Measurements from ENCODE around the gene FOXD3.

The FOXD3 gene

GRCh38 chr1:63362578-63362977, 40.2 kb downstream of the FOXD3 start:
- FAIRE-seq: no peak

- FAIRE-seq: no peak
Observed at GRCh38 chr1:63363014-63363413, 40.6 kb downstream of the FOXD3 start.

DNA sequence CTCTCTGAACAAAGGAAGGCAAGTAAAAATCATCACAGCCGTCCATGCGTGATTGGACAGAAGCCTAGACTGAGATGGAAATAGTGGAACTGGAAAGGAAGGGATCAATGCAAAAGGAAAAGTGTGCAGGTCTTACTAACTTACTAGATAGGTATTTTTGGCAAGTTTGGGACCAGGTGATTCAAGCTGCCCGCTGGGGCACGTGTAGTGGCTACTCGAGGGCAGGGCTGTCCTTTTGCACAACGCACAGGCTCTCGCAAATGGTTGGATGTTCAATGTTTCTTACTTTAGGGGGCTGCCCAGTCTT, 44.5 kb downstream of the FOXD3 start:
- FAIRE-seq: no peak

DNA sequence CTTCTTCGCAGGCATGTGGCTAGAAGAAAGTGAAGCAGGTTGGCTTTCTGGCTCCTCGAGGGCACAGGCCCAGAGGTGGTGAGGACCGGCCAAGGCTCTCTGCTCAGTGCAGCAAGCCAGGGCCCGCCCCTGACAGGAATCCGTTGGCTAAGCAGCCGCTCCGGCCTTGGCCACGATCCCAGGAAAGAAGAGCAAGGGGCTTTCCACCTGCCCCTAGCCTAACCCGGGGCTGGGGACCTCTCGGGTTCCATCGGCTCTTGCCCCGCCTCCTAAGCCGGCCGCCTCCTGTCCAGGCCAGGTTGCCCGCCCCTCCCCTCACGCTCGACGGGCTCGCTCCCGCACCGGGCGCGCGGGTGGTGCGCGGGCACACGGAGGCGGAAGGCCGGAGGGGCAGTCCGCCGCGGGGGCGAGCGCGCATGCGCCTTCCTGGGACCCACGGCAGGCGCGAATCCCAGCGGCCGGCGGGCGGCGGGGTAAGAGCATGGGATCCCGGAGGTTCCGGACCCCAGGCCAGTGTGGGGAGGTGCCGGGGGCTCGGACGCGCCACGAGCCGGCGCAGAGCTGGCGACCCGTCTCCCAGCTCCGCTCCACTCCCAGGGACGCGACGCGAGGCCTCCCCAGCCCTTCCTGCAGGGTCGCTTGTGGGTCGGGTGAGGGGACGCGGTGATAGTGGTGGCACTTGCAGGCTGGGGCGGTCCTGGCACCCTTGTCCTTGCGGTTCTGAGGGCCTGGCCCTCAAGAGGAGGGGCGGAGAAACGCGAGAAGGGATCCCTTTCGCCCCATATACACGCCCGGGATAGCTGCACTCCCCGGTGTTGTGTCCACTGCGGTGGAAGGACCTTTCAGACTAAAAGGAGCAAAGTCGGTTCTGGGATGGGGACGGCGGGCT, 45.1 kb downstream of the FOXD3 start, which contains the start of gene ALG6:
ALG6 (plus strand) TSS at position 413 of the 889 bp plus-strand sequence. CDS start 3,351 bp downstream, outside the sequence.
- no peak for FAIRE-seq

DNA sequence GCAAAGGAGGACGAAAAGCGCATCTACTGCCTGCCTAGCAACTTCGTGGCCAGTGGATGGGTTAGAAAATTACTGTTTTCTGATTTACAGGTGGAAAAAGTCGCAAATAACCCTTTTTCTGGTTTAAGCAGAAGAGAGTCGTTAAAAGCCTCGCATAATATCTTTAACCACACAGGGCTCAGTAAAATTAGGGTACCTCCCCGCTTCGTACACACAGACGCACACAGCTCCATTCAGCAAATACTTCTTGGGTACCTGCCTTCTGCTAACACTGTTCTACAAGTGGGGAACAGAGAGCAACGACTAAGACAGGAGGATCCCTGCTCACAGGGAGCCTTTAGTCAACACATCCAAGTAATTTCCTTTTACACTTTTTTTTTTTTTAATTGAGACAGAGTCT, 45.8 kb downstream of the FOXD3 start:
- no peak for FAIRE-seq
